WTC11 (cell line): ENCODE results near the gene SMIM12.

Experiments
- ZNF263 ChIP-seq: sonication (generic); formaldehyde crosslinking; IDR thresholded peaks from 2 replicates; pipeline ENCODE4 v1.8.1; 2022; ENCODE audit warnings: low read depth, mild to moderate bottlenecking, moderate library complexity, missing genetic modification reagents
- TF ChIP-seq, protein P1 (sequence below): fragments of 200-600 bp; IDR thresholded peaks from 2 replicates; pipeline ENCODE4 v1.8.0; 2022; ENCODE audit warnings: antibody characterized with exemption

GRCh38 chr1:34831721-34832246 lies 27.8 kb downstream of the SMIM12 start:
- TF ChIP-seq ZNF263 (CRISPR knock-in tag) = no peak
- TF ChIP-seq, protein P1, sequence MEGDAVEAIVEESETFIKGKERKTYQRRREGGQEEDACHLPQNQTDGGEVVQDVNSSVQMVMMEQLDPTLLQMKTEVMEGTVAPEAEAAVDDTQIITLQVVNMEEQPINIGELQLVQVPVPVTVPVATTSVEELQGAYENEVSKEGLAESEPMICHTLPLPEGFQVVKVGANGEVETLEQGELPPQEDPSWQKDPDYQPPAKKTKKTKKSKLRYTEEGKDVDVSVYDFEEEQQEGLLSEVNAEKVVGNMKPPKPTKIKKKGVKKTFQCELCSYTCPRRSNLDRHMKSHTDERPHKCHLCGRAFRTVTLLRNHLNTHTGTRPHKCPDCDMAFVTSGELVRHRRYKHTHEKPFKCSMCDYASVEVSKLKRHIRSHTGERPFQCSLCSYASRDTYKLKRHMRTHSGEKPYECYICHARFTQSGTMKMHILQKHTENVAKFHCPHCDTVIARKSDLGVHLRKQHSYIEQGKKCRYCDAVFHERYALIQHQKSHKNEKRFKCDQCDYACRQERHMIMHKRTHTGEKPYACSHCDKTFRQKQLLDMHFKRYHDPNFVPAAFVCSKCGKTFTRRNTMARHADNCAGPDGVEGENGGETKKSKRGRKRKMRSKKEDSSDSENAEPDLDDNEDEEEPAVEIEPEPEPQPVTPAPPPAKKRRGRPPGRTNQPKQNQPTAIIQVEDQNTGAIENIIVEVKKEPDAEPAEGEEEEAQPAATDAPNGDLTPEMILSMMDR = no peak
